ENCODE measurements around the gene SCARF1. TPM values are rescaled to one million over a fixed set of nuclear protein-coding genes. Genes with fewer than 3 reads are reported as not detected.

SCARF1 gene
- total RNA-seq, 1 donor: 0.90 TPM

DNA sequence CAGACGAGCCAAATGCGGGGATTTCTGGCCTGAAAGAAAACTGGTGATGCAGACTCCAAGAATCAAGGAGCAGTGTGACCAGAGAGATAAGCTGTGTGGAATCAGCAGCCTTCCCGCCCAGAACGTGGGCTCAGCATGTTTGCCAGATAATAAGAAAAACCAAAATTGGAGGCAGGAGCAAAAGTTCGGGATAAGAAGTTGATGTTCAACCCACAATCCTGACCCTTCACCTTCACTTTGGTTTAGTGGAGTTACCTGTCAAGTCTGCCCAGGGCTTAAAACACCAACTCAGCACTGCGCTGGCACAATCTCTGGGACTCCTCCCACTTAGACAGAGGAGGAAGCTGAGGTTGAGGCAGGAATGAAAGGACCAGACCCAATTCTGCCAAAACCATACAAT lies 20.0 kb downstream of the SCARF1 start:
- peak; percentile 23 for DNase-seq (ENCODE audit: low read depth)
- no peak overlapping the region for H3K4me3 ChIP-seq (ENCODE audit: low read depth, low read length)
- TF ChIP-seq, protein P1, sequence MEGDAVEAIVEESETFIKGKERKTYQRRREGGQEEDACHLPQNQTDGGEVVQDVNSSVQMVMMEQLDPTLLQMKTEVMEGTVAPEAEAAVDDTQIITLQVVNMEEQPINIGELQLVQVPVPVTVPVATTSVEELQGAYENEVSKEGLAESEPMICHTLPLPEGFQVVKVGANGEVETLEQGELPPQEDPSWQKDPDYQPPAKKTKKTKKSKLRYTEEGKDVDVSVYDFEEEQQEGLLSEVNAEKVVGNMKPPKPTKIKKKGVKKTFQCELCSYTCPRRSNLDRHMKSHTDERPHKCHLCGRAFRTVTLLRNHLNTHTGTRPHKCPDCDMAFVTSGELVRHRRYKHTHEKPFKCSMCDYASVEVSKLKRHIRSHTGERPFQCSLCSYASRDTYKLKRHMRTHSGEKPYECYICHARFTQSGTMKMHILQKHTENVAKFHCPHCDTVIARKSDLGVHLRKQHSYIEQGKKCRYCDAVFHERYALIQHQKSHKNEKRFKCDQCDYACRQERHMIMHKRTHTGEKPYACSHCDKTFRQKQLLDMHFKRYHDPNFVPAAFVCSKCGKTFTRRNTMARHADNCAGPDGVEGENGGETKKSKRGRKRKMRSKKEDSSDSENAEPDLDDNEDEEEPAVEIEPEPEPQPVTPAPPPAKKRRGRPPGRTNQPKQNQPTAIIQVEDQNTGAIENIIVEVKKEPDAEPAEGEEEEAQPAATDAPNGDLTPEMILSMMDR (IDR thresholded peaks at IDR 0.05; ENCODE audit: insufficient read depth, low read length): no peak

GRCh38 chr17:1625053-1625452 lies 20.5 kb downstream of the SCARF1 start:
- TF ChIP-seq, protein P1 (IDR thresholded peaks at IDR 0.05; ENCODE audit: insufficient read depth, low read length): no peak

GRCh38 chr17:1624650-1625049 lies 20.9 kb downstream of the SCARF1 start:
- TF ChIP-seq, protein P1 (IDR thresholded peaks at IDR 0.05; ENCODE audit: insufficient read depth, low read length): no peak
- no peak for DNase-seq (ENCODE audit: low read depth)
- H3K4me3 ChIP-seq (ENCODE audit: low read depth, low read length): no peak overlapping the region

More at GRCh38 chr17:1625053-1625452, 20.5 kb downstream of the SCARF1 start:
- no peak for DNase-seq (ENCODE audit: low read depth)
- no peak overlapping the region for H3K4me3 ChIP-seq (ENCODE audit: low read depth, low read length)

GRCh38 chr17:1623057-1623630 lies 22.4 kb downstream of the SCARF1 start:
- DNase-seq (ENCODE audit: low read depth): no peak
- TF ChIP-seq, protein P1 (IDR thresholded peaks at IDR 0.05; ENCODE audit: insufficient read depth, low read length): no peak

GRCh38 chr17:1621273-1621954 lies 24.1 kb downstream of the SCARF1 start:
- H3K4me3 ChIP-seq (ENCODE audit: low read depth, low read length): no peak overlapping the region
- TF ChIP-seq, protein P1 (IDR thresholded peaks at IDR 0.05; ENCODE audit: insufficient read depth, low read length): no peak
- DNase-seq (ENCODE audit: low read depth): no peak

More at GRCh38 chr17:1623057-1623630, 22.4 kb downstream of the SCARF1 start:
- H3K4me3 ChIP-seq (ENCODE audit: low read depth, low read length): no peak overlapping the region

GRCh38 chr17:1620486-1620885 lies 25.0 kb downstream of the SCARF1 start:
- TF ChIP-seq, protein P1 (IDR thresholded peaks at IDR 0.05; ENCODE audit: insufficient read depth, low read length): no peak
- DNase-seq (ENCODE audit: low read depth): no peak
- H3K4me3 ChIP-seq (ENCODE audit: low read depth, low read length): no peak overlapping the region

Data from fibroblast of the aortic adventitia (primary cell).